Activated naive CD8-positive, alpha-beta T cell (primary cell): ENCODE data around the gene ANTKMT.
"Not testable (repeated sequence)": the region's sequence is repeated elsewhere in the genome, so short reads cannot be mapped to it uniquely, and the experiment has no call there.

Experiments
- H3K27ac Mint-ChIP-seq: one replicate; pipeline ENCODE4 v1.8.0; 2021; ENCODE audit warnings: mixed read lengths
- H3K27me3 Mint-ChIP-seq: one replicate; pipeline ENCODE4 v1.8.0; 2021; ENCODE audit warnings: mixed read lengths
- H3K36me3 Mint-ChIP-seq: one replicate; pipeline ENCODE4 v1.8.0; 2021; ENCODE audit warnings: mixed read lengths
- H3K4me1 Mint-ChIP-seq: one replicate; pipeline ENCODE4 v1.8.0; 2021; ENCODE audit warnings: low read depth, mixed read lengths
- H3K4me3 Mint-ChIP-seq: one replicate; pipeline ENCODE4 v1.8.0; 2021; ENCODE audit warnings: mild to moderate bottlenecking, mixed read lengths
- H3K9me3 Mint-ChIP-seq: one replicate; pipeline ENCODE4 v1.8.0; 2021; ENCODE audit warnings: low read depth, mixed read lengths

Gene ANTKMT

DNA sequence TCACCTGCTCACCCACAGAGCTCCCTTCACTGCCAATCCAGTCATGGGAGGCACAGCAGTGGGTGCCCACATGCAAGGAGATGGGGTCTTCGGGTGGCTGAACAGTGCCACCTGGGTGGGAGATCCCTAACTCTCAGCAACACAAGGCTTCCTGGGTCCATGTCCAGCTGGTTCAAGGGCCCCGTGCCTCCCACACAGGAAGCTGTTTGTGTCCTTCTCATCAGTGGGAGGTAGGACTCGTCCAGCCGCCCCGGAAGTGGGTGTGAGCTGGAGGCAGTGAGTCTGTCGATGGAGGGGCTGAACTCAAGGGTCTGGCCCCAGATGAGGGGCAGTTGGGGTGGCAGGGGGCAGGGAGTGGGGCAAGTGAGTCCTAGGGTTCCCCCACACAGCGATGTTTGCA is 16.9 kb upstream of the ANTKMT start:
- Mint-ChIP-seq H3K36me3 (no peaks in the 10 kb centered on the region), H3K27ac (no peak overlapping the region), H3K27me3 (peaks cover 14% of the 10 kb centered on the region)

DNA sequence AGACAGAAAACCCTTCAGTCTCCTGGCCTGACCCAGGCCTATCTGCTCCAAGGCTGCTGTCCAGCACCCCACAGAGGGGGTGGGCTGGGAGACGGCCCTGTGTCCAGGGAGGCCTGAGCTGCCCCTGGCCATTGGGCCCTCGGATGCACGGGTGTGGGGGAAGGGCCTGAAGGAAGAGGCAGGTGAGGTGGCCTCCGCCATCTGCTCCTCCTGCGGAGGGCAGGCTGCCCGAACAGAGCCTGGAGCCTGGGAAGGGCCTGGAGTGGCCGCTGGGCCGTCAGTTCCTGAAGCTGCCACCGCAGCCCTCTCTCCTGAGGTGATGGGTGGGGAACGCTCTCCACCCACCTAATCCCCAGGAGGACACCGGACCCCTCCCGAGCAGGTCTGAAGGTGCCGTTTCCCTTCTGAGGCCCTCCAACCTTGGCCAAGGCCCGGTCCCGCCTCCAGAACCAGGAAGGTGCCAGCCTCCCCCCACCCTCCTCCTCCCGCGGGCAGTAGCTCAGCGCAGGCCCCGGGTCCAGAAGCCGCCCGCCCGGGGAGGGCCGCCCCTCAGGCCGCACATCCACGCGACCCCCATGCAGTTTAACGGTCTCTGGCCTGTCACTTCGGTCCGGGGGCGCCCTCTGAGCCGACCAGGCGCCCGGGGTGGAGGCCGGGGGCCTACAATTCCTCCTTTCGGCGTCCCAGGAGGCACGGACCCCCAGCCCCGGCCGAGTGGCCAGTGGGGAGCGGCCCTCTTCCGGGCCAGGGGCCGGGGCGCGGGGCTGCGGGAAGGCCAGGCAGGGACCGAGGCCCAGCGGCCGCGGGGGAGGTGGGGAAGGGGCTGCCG is 16.2 kb upstream of the ANTKMT start:
- Mint-ChIP-seq H3K27me3 (peaks cover 14% of the 10 kb centered on the region), H3K4me1 (peaks cover 10% of the 10 kb centered on the region), H3K36me3 (no peaks in the 10 kb centered on the region), H3K27ac (no peak overlapping the region), H3K4me3 (no peak overlapping the region), H3K9me3 (no peaks in the 10 kb centered on the region)

More for the DNA sequence above, 16.9 kb upstream of the ANTKMT start:
- Mint-ChIP-seq H3K9me3 (no peaks in the 10 kb centered on the region), H3K4me3 (no peak overlapping the region), H3K4me1 (peaks cover 11% of the 10 kb centered on the region)

DNA sequence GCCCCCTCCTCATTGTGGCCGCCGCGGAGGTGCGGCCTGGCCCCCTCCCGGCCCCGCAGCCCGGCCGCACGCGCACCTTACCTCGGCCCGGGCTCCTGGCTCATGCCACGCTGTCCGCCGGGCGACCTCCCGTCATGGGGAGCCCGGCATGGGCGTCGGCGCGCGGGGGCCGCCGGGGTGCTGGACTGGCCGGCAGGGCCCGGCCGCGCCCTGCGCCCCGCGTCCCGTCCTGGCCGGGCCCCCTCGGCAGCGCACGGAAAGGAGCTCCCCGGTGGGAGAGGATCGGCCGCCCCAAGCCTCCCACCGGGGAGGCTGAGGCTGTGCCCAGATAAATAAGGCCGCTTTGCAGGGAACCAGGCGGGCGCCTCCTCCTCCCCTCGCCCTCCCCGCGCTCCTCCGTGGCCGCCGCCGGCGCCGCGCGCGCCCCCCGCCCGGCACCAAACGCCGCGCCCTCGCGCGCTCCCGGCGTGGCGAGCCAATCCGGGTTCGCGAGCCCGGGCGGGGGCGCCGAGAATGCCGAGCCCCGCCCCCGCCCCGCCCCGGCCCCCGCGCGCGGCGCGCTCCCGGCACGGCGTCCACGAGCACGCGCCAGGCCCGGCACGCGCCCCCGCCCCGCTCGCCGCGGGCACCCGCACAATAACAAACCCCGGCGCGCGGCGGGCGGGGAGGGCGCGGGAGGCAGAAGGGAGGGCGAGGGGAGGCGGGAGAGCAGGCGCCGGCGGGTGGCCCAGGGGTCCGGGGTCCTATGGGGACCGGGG is 15.3 kb upstream of the ANTKMT start, which contains the start of gene FBXL16:
FBXL16 (minus strand) TSS at position 371 of the 758 bp plus-strand sequence. CDS start 8,396 bp downstream, outside the sequence.
- Mint-ChIP-seq H3K4me3 (peak within 1 kb of the TSS; percentile 30), H3K9me3 (no peaks in the 10 kb centered on the region), H3K4me1 (peaks cover 8% of the 10 kb centered on the region), H3K27ac (no peak within 1 kb of the TSS), H3K36me3 (no peaks in the 10 kb centered on the region), H3K27me3 (peaks cover 14% of the 10 kb centered on the region)

DNA sequence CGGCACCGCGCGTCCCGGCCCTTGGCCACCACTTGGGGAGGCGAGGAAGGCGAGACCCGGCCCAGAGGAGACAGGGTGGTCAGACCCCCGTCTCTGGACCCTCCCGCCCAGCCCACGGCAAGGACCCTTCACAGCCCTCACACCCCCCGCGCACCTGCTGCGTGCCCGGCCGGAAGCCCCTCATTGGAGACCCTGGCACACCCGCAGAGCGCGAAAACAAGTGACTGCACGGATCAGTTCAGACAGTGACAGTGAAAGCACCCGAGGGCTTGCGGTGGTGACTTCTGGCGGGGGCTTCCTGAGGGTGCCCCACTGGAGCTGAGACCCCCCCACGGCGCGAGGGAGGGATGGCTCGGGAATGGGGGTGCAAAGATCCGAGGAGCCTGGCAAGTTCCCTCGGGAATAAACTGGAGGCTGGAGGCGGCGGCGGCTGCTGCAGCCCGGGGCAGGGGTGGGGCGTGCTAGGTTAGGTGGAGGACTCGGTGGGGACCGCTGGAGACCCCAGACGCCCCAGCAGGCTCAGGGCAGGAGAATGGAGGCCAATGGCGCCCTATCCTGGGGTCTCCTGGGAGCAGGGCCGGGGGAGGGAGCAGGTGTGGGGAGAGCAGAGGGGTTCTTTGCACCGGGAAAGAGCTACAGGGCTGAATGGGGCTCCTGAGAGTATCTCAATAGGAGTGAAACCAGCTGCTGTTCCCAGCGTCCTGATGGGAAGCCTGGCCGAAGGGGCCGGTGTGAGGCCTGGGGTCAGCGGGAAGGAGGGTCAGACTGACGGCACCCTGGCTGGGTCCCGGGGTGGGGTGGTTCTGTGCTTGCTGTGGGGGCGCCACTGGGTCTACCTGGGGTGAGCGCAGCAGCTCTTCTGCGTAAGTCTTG is 14.5 kb upstream of the ANTKMT start:
- peaks cover 14% of the 10 kb centered on the region for H3K27me3 Mint-ChIP-seq
- no peaks in the 10 kb centered on the region for H3K36me3 Mint-ChIP-seq
- H3K4me1 Mint-ChIP-seq: peaks cover 6% of the 10 kb centered on the region
- peak overlapping the region; percentile 30 for H3K4me3 Mint-ChIP-seq
- no peaks in the 10 kb centered on the region for H3K9me3 Mint-ChIP-seq
- H3K27ac Mint-ChIP-seq: no peak overlapping the region

DNA sequence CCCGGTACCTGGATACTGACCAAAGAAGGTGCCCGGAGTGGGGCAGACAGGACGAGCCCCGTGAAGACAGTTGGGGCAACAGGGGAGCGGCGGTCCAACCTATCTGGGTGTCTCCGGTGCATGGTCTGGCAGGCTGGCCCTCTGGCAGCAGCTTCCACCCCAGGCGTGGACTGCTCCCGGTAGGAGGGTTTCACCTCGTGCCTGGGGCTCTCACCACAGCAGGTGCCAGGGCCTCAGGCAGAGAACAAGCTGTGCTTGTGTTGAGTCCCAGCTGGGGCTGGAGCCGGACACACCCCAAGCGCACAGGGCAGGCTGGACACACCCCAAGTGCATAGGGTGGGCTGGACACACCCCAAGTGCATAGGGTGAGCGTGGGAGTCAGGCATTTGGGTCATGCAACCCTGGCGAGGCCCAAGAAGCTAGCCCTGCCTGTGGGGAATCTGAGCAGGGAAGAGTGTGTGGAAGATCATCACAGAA is 13.8 kb upstream of the ANTKMT start:
- Mint-ChIP-seq H3K27ac (no peak overlapping the region), H3K4me3 (no peak overlapping the region), H3K36me3 (no peaks in the 10 kb centered on the region), H3K9me3 (no peaks in the 10 kb centered on the region), H3K4me1 (peaks cover 6% of the 10 kb centered on the region), H3K27me3 (peaks cover 14% of the 10 kb centered on the region)

DNA sequence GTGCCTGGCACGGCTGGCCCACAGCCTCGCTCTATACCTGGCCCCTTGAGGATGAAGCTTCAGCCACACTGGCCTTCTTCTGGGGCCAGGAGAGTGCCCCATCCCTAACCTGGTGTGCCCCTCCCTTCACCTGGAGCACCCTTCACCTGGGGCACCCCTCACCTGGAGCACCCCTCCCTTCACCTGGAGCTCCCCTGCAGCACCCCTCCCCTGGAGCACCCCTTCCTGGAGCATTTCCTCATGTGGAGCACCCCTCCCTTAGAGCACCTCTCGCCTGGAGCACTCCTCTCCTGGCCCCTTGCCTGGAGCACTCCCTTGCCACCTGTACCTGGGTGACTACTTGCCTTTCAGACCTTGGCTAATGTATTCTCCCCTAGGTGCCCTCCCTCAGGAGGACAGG is 12.9 kb upstream of the ANTKMT start:
- Mint-ChIP-seq H3K36me3 (no peaks in the 10 kb centered on the region), H3K27ac (no peak overlapping the region), H3K4me1 (peaks cover 6% of the 10 kb centered on the region), H3K9me3 (no peaks in the 10 kb centered on the region), H3K4me3 (no peak overlapping the region), H3K27me3 (peaks cover 15% of the 10 kb centered on the region)

DNA sequence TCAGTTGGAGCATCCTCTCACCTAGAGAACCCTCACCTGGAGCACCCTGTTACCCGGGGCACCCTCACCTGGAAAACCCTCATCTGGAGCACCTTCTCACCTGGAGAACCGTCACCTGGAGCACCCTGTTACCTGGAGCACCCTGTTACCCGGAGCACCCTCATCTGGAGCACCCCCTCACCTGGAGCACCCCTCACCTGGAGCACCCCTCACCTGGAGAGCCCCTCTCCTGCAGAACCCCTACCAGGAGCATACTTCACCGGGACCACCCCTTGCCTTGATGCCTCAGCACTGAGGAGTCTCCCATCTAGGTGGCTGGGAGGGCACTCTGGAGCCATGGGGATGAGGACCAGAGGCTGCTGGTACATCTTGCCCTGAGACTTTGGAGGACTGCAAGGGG is 12.0 kb upstream of the ANTKMT start:
- H3K4me3 Mint-ChIP-seq: no peak overlapping the region
- H3K9me3 Mint-ChIP-seq: no peaks in the 10 kb centered on the region
- peaks cover 15% of the 10 kb centered on the region for H3K27me3 Mint-ChIP-seq
- H3K27ac Mint-ChIP-seq: no peak overlapping the region
- H3K36me3 Mint-ChIP-seq: no peaks in the 10 kb centered on the region
- H3K4me1 Mint-ChIP-seq: peaks cover 6% of the 10 kb centered on the region

DNA sequence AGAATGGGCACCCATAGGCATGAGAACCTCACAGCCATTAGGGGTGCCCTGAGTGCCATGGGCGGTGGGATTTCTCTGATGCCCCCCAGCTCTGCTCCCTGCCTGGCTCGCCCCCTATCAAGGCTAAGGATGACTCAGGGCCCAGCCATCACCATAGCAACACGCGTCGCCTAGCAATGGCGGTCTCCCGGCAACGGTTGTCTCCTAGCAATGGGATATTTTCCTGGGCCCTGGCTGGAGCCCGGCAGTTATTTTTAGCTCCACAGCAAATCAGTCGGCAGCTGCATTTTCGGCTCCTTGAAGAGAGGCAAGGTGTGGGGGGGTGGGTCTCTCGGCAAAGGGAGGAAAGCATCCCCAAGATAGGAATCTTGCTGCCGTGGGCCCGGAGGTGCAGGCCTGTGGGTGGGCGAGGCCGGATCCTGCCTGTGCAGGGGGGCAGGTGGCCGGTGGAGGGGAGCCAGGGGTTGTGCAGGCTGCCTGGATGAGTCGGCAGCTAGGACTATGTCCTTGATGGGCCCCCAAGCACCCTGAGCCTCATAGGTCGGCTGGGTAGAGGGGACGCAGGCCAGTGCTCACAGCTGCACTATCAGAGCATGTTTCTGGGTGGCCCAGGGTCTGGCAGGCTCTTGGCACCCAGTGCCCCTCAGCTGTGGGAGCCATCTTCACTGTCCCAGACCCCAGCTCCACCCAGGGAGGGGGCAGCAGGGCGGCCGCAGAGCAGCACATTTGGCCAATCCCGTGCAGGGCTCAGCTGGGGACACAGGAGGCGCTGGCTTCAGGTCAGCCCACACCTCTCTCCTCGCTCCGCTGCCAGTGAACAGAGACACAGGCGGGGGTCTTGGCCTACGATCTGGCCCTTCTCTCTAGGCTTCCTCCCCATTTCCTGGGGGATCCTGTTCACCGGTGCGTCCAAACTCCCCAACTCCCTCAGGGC is 11.1 kb upstream of the ANTKMT start:
- no peaks in the 10 kb centered on the region for H3K36me3 Mint-ChIP-seq
- H3K27ac Mint-ChIP-seq: no peak overlapping the region
- no peak overlapping the region for H3K4me3 Mint-ChIP-seq
- peaks cover 6% of the 10 kb centered on the region for H3K4me1 Mint-ChIP-seq
- H3K27me3 Mint-ChIP-seq: peaks cover 15% of the 10 kb centered on the region
- H3K9me3 Mint-ChIP-seq: no peaks in the 10 kb centered on the region

DNA sequence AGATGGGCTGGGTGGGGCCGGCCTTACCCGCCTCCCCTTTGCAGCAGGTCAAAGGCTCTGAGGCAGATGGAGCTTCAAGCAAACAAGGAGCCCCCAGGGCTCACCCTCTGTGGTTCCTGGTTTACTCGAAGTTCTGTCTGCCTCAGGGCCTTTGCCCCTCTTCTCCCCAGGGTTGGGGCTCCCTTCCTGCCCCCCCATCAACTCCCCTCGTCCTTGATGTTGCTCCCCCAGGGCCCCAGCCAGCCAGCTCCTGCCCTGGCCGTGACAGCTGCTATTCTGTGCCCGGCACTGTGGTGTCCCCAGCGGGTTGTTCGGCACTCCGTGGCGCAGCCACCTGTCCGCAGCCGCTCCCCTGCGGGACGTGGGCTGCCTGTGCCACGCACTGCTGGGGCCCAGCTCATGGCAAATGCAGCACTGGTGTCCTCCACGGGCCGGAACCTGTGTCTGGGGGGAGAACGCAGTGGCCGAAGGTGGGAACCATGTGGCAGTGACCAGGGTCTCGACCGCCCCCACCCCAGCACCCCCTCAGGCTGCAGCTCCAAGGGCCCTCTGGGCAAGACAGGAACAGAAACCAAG is 10.4 kb upstream of the ANTKMT start:
- H3K9me3 Mint-ChIP-seq: no peaks in the 10 kb centered on the region
- H3K4me3 Mint-ChIP-seq: no peak overlapping the region
- no peak overlapping the region for H3K27ac Mint-ChIP-seq
- H3K36me3 Mint-ChIP-seq: no peaks in the 10 kb centered on the region
- peaks cover 6% of the 10 kb centered on the region for H3K4me1 Mint-ChIP-seq
- H3K27me3 Mint-ChIP-seq: peaks cover 15% of the 10 kb centered on the region

DNA sequence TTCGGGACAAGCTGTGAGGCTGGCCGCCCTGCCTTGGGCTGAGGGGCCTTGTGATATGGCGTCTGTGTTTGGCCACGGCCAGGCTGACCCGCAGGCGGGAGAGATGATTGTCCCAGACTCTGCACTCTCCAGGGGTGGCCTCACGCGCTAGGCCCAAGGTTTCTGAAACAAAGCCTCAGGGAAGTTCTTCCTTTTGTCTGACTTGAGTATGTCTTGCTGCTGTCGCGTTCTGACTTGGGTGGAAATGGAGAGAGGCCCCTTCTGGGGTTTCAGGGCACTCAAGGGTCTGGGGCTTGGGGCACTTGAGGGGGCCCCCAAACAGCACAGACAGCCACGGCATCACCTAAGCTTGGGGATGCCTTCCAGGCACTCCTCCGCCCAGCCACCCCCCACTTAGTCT is 9.9 kb upstream of the ANTKMT start:
- no peak overlapping the region for H3K4me3 Mint-ChIP-seq
- H3K9me3 Mint-ChIP-seq: no peaks in the 10 kb centered on the region
- H3K27me3 Mint-ChIP-seq: peaks cover 15% of the 10 kb centered on the region
- H3K27ac Mint-ChIP-seq: no peak overlapping the region
- H3K4me1 Mint-ChIP-seq: peaks cover 8% of the 10 kb centered on the region
- no peaks in the 10 kb centered on the region for H3K36me3 Mint-ChIP-seq

DNA sequence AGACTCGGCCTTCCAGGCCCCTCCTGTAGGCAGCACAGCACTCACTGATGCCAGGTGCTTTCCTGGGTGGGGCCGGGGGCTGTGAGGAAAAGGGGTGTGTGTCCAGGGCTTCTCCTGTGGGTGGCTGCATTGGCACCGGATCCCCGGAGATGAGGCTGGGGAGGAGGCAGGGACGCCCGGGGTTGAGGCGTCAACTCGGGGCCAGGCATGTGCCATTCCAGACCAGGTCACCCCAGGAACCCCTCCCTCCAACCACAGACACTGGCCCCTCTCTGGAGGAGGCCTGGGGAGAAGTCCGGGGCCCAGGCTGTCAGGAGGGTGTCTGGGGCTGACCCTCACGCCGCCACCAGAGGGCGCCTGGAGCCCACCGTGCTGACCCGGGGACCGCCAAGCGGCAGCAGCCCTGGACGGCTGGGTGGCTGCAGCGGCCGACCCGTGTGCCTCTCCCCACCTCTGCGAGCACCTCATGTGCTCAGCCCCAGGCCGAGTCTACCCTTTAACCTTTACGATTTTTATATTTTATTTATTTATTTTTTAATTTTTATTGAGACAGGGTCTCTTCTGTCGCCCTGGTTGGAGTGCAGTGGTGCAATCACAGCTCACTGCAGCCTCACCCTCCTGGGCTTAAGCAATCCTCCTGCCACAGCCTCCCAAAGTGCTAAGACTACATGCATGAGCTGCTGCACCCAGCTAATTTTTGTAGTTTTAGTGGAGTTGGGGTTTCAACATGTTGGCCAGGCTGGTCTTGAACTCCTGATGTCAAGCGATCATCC is 9.2 kb upstream of the ANTKMT start:
- H3K4me3 Mint-ChIP-seq: no peak overlapping the region
- H3K27me3 Mint-ChIP-seq: peaks cover 15% of the 10 kb centered on the region
- H3K4me1 Mint-ChIP-seq: peaks cover 7% of the 10 kb centered on the region
- H3K27ac Mint-ChIP-seq: no peak overlapping the region
- no peaks in the 10 kb centered on the region for H3K9me3 Mint-ChIP-seq
- H3K36me3 Mint-ChIP-seq: no peaks in the 10 kb centered on the region

DNA sequence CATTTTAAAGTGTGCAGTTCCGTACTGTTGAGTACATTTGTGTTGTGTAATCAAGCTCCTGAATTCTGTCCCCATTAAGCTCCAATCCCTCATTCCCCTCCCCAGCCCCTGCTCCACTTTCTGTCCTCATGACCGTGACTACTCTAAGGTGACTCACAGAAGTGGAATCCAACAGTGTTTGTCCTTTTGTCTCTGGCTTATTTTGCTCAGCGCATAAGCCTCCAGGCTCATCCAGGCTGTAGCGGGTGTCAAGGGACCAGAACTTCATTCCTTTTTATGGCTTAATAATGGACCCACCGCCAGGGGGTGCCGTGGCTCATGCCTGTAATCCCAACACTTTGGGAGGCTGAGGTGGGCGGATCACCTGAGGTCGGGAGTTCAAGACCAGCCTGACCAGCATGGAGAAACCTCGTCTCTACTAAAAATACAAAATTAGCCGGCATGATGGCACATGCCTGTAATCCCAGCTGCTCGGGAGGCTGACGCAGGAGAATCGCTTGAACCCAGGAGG is 8.2 kb upstream of the ANTKMT start:
- H3K9me3 Mint-ChIP-seq, H3K4me3 Mint-ChIP-seq, H3K36me3 Mint-ChIP-seq, H3K27ac Mint-ChIP-seq, H3K4me1 Mint-ChIP-seq: not testable (repeated sequence)
- H3K27me3 Mint-ChIP-seq: peaks cover 13% of the 10 kb centered on the region

DNA sequence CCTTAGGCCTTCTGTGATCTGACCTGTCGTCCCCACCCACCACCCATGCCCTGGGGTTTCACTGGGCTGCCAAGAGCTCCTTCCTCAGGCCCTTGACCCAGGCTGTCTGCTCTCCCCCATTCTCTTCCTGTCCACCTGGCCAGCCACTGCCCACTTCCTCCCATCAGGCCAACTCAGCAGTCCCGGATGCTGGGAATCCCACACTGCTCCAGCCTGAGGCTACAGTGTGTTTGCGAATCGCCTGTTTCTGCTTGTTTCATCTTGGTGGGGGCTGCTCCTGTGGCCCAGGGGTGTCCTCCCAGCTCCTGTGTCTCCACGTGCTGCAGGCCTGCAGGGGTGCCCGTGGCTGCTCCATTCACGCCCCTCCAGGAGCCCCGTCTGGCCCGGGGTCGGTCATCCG is 6.9 kb upstream of the ANTKMT start:
- Mint-ChIP-seq H3K36me3 (no peaks in the 10 kb centered on the region), H3K4me3 (peak overlapping the region; percentile 3), H3K27me3 (peaks cover 3% of the 10 kb centered on the region), H3K27ac (no peak overlapping the region), H3K4me1 (peaks cover 10% of the 10 kb centered on the region), H3K9me3 (no peaks in the 10 kb centered on the region)
